Smooth muscle cell (in vitro differentiated cells): ENCODE results near the gene TMEM119. TPM values are rescaled to one million over a fixed set of nuclear protein-coding genes. Genes with fewer than 3 reads are reported as not detected.

Experiments
- DNase-seq: peaks from one replicate; lab custom pipeline; 2025; ENCODE audit not compliant: unreplicated experiment; lab: John Stamatoyannopoulos, UW
- H2AFZ ChIP-seq: fragments of 200-600 bp; sonication (generic); 2 replicates; pipeline ENCODE4 v1.6.0; 2016; ENCODE audit warnings: antibody characterized with exemption, low read depth, mild to moderate bottlenecking
- H3F3A ChIP-seq: fragments of 200-600 bp; sonication (generic); 2 replicates; pipeline ENCODE4 v1.6.0; 2017; ENCODE audit warnings: antibody characterized with exemption, low read depth
- H3K27ac ChIP-seq: fragments of 200-600 bp; sonication (generic); 2 replicates; pipeline ENCODE4 v1.5.1; 2016; ENCODE audit warnings: low read depth, mild to moderate bottlenecking
- H3K27me3 ChIP-seq: fragments of 200-600 bp; sonication (generic); 2 replicates; pipeline ENCODE4 v1.6.1; 2016; ENCODE audit warnings: low read depth, mild to moderate bottlenecking
- H3K36me3 ChIP-seq: fragments of 200-600 bp; sonication (generic); 2 replicates; pipeline ENCODE4 v1.5.1; 2016; ENCODE audit warnings: low read depth
- H3K4me1 ChIP-seq: fragments of 200-600 bp; sonication (generic); 2 replicates; pipeline ENCODE4 v1.5.1; 2016; ENCODE audit warnings: low read depth
- H3K4me2 ChIP-seq: fragments of 200-600 bp; sonication (generic); 2 replicates; pipeline ENCODE4 v1.6.0; 2016; ENCODE audit warnings: mild to moderate bottlenecking
- H3K4me3 ChIP-seq: fragments of 200-600 bp; sonication (generic); 2 replicates; pipeline ENCODE4 v1.5.1; 2016; ENCODE audit warnings: mild to moderate bottlenecking
- H3K79me2 ChIP-seq: fragments of 200-600 bp; sonication (generic); 2 replicates; pipeline ENCODE4 v1.6.0; 2016; ENCODE audit warnings: low read depth, mild to moderate bottlenecking
- H3K9ac ChIP-seq: fragments of 200-600 bp; sonication (generic); 2 replicates; pipeline ENCODE4 v1.6.0; 2016; ENCODE audit warnings: low read depth
- H3K9me3 ChIP-seq: fragments of 200-600 bp; sonication (generic); replicated peaks from 2 replicates; pipeline ENCODE4 v1.5.1; 2016; ENCODE audit warnings: low read depth
- H4K20me1 ChIP-seq: fragments of 200-600 bp; sonication (generic); 2 replicates; pipeline ENCODE4 v1.6.0; 2016; ENCODE audit warnings: low read depth
- CTCF ChIP-seq: fragments of 200-600 bp; sonication (generic); IDR thresholded peaks from 2 replicates; pipeline ENCODE4 v1.5.1; 2017; ENCODE audit warnings: borderline replicate concordance, mild to moderate bottlenecking, antibody characterized with exemption; ENCODE audit not compliant: insufficient read depth, poor library complexity, severe bottlenecking
- WGBS: methylation state at CpG from one replicate; pipeline ENCODE4 v1.1.7; 2016; ENCODE audit warnings: low lambda C conversion rate; 5-methylcytosine and 5-hydroxymethylcytosine counted together
- polyA plus RNA-seq: library from polyadenylated mRNA; unstranded; fragments of >200 nt; fragmentation: Nextera tagmentation; extraction: Ambion mirVana; gene quantifications from 2 replicates; pipeline ENCODE4 v1.2.1, GENCODE V29; 2016
- total RNA-seq: library from RNA; depleted of rRNA; stranded (reverse); fragments of >200 nt; gene quantifications from 2 replicates; pipeline ENCODE4 v1.2.3, GENCODE V29; 2014

TMEM119 gene
- total and polyA plus RNA-seq, 2 experiments from 2014 or later, result 40.9 to 103 TPM

DNA sequence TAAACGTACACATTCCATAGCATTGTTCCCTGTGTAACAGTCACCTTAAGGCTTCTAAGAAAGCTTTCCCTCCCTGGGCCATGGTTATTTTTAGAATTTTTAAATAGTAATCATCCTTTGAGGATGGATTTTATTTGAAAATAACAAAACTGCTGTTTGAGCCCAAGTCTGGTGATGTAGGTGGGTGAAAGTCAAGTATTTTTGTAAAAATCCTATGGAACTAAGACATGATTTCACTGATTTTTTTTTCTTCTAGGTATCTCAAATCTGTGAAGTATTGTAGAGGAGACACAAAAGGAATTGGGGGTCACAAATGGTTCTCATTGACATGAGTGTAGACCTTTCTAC lies 34.1 kb downstream of the TMEM119 start:
- no peak for DNase-seq
- H2AFZ ChIP-seq, result no peak overlapping the region
- H3K4me2 ChIP-seq, result peak overlapping the region; percentile 94
- peaks cover 21% of the 10 kb centered on the region for H4K20me1 ChIP-seq
- no peaks in the 10 kb centered on the region for H3K27me3 ChIP-seq
- peak overlapping the region; percentile 90 for H3K27ac ChIP-seq
- H3K9me3 ChIP-seq, result no peaks in the 10 kb centered on the region
- peak overlapping the region; percentile 81 for H3K4me3 ChIP-seq
- H3K79me2 ChIP-seq, result peaks cover 36% of the 10 kb centered on the region
- TF ChIP-seq CTCF, result no peak
- peaks cover 11% of the 10 kb centered on the region for H3K36me3 ChIP-seq
- peaks cover 7% of the 10 kb centered on the region for H3K4me1 ChIP-seq
- H3F3A ChIP-seq, result peaks cover 10% of the 10 kb centered on the region
- no peak overlapping the region for H3K9ac ChIP-seq
- 0% methylated on average over 1 of the region's 1 CpG for whole genome bisulfite sequencing

- Histone ChIP-seq H3K27me3 (no peaks in the 10 kb centered on the region), H4K20me1 (peaks cover 26% of the 10 kb centered on the region), H3K36me3 (peaks cover 7% of the 10 kb centered on the region), H2AFZ (no peak overlapping the region), H3K27ac (peak overlapping the region; percentile 90), H3K4me1 (peaks cover 7% of the 10 kb centered on the region), H3F3A (peaks cover 4% of the 10 kb centered on the region), H3K9me3 (no peaks in the 10 kb centered on the region), H3K4me2 (peak overlapping the region; percentile 94), H3K79me2 (peaks cover 41% of the 10 kb centered on the region), H3K4me3 (peak overlapping the region; percentile 81), H3K9ac (peak overlapping the region; percentile 88)
- peak; percentile 26 for DNase-seq
- TF ChIP-seq CTCF, result peak; percentile 80
- WGBS, result 4% methylated on average over 14 of the region's 14 CpGs
Measured at GRCh38 chr12:108563136-108563803, 34.6 kb downstream of the TMEM119 start.

GRCh38 chr12:108562348-108563135 lies 35.3 kb downstream of the TMEM119 start, which contains the start of gene ISCU:
Gene ISCU, plus strand, starts transcription at chr12:108562596. Its CDS starts 27 bp downstream, at chr12:108562623.
- TF ChIP-seq CTCF, result no peak
- Histone ChIP-seq H3K27me3 (no peaks in the 10 kb centered on the region), H3K79me2 (peaks cover 48% of the 10 kb centered on the region), H3K4me3 (peak within 1 kb of the TSS; percentile 81), H2AFZ (peak within 1 kb of the TSS; percentile 96), H3K4me1 (peaks cover 7% of the 10 kb centered on the region), H3K36me3 (no peaks in the 10 kb centered on the region), H4K20me1 (peaks cover 33% of the 10 kb centered on the region), H3F3A (no peaks in the 10 kb centered on the region), H3K9me3 (no peaks in the 10 kb centered on the region), H3K9ac (peak within 1 kb of the TSS; percentile 95), H3K4me2 (peak within 1 kb of the TSS; percentile 95), H3K27ac (peak within 1 kb of the TSS; percentile 92)
- DNase-seq, result peak; percentile 96
- WGBS, result 2% methylated on average over 38 of the region's 72 CpGs
